SK-N-SH treated with all-trans-retinoic acid at 6 μM for 48 hours (cell line): ENCODE results near the gene GNPTG.

Source experiments
- ATAC-seq: fragments of 200-7000 bp; cut with Tn5 transposase; 3 replicates; pipeline ENCODE4 v1.9.1; 2020; ENCODE audit warnings: mild to moderate bottlenecking, moderate library complexity
- ARNTL ChIP-seq: fragments of 450-650 bp; formaldehyde crosslinking; IDR thresholded peaks from 2 replicates; pipeline ENCODE4 v1.5.0; 2020; ENCODE audit warnings: low read depth, mild to moderate bottlenecking, moderate library complexity, borderline replicate concordance
- BACH2 ChIP-seq: fragments of 250-450 bp; sonication (Bioruptor Pico); IDR thresholded peaks from 2 replicates; pipeline ENCODE4 v1.9.0; 2021; ENCODE audit warnings: mild to moderate bottlenecking, borderline replicate concordance
- CSDC2 ChIP-seq: fragments of 250-450 bp; sonication (Bioruptor Pico); IDR thresholded peaks from 2 replicates; pipeline ENCODE4 v1.5.0; 2020; ENCODE audit warnings: mild to moderate bottlenecking, moderate library complexity
- ESRRG ChIP-seq: fragments of 250-450 bp; sonication (Bioruptor Pico); IDR thresholded peaks from 2 replicates; pipeline ENCODE4 v1.6.1; 2021; ENCODE audit warnings: mild to moderate bottlenecking
- GLIS3 ChIP-seq: fragments of 250-450 bp; sonication (Bioruptor Pico); IDR thresholded peaks from 2 replicates; pipeline ENCODE4 v1.5.0; 2020; ENCODE audit warnings: mild to moderate bottlenecking, moderate library complexity
- ISL1 ChIP-seq: fragments of 250-450 bp; sonication (Bioruptor Pico); IDR thresholded peaks from 2 replicates; pipeline ENCODE4 v2.1.2; 2022; ENCODE audit warnings: mild to moderate bottlenecking, moderate library complexity
- OSR1 ChIP-seq: fragments of 250-450 bp; sonication (Bioruptor Pico); IDR thresholded peaks from 2 replicates; pipeline ENCODE4 v1.8.0; 2022; ENCODE audit warnings: moderate library complexity, mild to moderate bottlenecking, inconsistent platforms
- PPARA ChIP-seq: fragments of 250-450 bp; sonication (Bioruptor Pico); IDR thresholded peaks from 2 replicates; pipeline ENCODE4 v1.5.0; 2020; ENCODE audit warnings: mild to moderate bottlenecking, borderline replicate concordance
- RARB ChIP-seq: fragments of 250-450 bp; sonication (Bioruptor Pico); IDR thresholded peaks from 2 replicates; pipeline ENCODE4 v1.8.0; 2021; ENCODE audit warnings: mild to moderate bottlenecking, moderate library complexity
- SNAI2 ChIP-seq: fragments of 250-450 bp; sonication (Bioruptor Pico); IDR thresholded peaks from 2 replicates; pipeline ENCODE4 v1.5.0; 2020; ENCODE audit warnings: mild to moderate bottlenecking, moderate library complexity
- TOX ChIP-seq: fragments of 250-450 bp; sonication (Bioruptor Pico); IDR thresholded peaks from 2 replicates; pipeline ENCODE4 v1.8.0; 2021; ENCODE audit warnings: mild to moderate bottlenecking, moderate library complexity, borderline replicate concordance
- ZC3H10 ChIP-seq: fragments of 250-450 bp; sonication (Bioruptor Pico); IDR thresholded peaks from 2 replicates; pipeline ENCODE4 v1.5.1; 2021; ENCODE audit warnings: mild to moderate bottlenecking, moderate library complexity
- ZFP3 ChIP-seq: fragments of 250-450 bp; sonication (Bioruptor Pico); IDR thresholded peaks from 2 replicates; pipeline ENCODE4 v1.5.0; 2020; ENCODE audit warnings: mild to moderate bottlenecking, moderate library complexity
- ZFP30 ChIP-seq: fragments of 450-650 bp; formaldehyde crosslinking; IDR thresholded peaks from 2 replicates; pipeline ENCODE4 v1.5.0; 2022; ENCODE audit warnings: mild to moderate bottlenecking, moderate library complexity
- ZNF565 ChIP-seq: fragments of 450-650 bp; formaldehyde crosslinking; conservative IDR thresholded peaks from 2 replicates; pipeline ENCODE4 v1.5.0; 2020; ENCODE audit warnings: low read depth, mild to moderate bottlenecking, moderate library complexity
- ZNF70 ChIP-seq: fragments of 450-650 bp; formaldehyde crosslinking; IDR thresholded peaks from 2 replicates; pipeline ENCODE4 v1.5.0; 2020; ENCODE audit warnings: mild to moderate bottlenecking, moderate library complexity
- TF ChIP-seq, protein P1 (sequence below): fragments of 250-450 bp; sonication (Bioruptor Pico); IDR thresholded peaks from 2 replicates; pipeline ENCODE4 v1.5.0; 2020; ENCODE audit warnings: mild to moderate bottlenecking, moderate library complexity
- TF ChIP-seq, protein P2 (sequence below): fragments of 250-450 bp; sonication (Bioruptor Pico); IDR thresholded peaks from 2 replicates; pipeline ENCODE4 v1.8.0; 2021; ENCODE audit warnings: low read depth, mild to moderate bottlenecking, moderate library complexity, borderline replicate concordance
- TF ChIP-seq, protein P3 (sequence below): fragments of 250-450 bp; sonication (Bioruptor Pico); IDR thresholded peaks from 2 replicates; pipeline ENCODE4 v1.5.1; 2020; ENCODE audit warnings: low read depth, mild to moderate bottlenecking, moderate library complexity
- TF ChIP-seq, protein P4 (sequence below): fragments of 250-450 bp; sonication (Bioruptor Pico); IDR thresholded peaks from 2 replicates; pipeline ENCODE4 v1.8.0; 2020; ENCODE audit warnings: mild to moderate bottlenecking, moderate library complexity, borderline replicate concordance
- TF ChIP-seq, protein P5 (sequence below): fragments of 250-450 bp; sonication (Bioruptor Pico); IDR thresholded peaks from 2 replicates; pipeline ENCODE4 v1.5.1; 2021; ENCODE audit warnings: mild to moderate bottlenecking, moderate library complexity

GNPTG gene

DNA sequence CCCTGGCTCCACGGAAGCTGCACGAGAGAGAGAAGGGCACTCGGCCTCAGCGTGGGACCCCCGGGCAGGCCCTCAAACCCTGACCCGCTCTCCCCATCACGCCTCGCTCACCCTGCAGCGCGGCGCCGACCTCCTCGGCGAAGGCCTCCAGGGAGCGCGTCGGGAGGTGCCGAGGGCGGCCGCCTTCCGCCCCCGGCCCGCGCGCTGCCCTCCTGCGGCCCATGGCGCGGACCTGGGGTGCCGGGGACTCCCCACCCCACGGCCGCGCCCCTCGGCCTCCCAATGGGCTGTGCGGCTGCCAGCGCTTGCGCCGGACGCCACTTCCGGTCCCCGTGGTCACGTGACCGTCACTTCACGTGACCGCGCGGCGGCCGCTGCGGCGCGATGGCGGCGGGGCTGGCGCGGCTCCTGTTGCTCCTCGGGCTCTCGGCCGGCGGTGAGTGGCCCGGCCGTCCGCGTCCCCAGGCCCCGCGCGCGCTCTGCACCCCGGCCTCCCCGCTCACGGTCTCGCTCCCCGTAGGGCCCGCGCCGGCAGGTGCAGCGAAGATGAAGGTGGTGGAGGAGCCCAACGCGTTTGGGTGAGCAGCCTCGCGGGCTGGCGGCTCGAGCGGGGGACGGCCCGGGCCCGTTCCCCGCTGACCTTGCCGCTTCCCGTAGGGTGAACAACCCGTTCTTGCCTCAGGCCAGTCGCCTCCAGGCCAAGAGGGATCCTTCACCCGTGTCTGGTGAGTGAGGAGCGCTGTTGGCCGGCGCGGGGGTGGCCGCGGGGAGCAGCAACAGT, at the start of gene GNPTG, which contains the start of gene TSR3:
Gene GNPTG (plus strand): TSS at position 350 of the 781 bp plus-strand sequence. CDS start 35 bp downstream, at position 385.
Gene TSR3 (minus strand): TSS at position 297 of the 781 bp plus-strand sequence. CDS start 74 bp downstream, at position 223.
- TF ChIP-seq PPARA (no peak), ARNTL (CRISPR knock-in tag) (no peak), ZNF70 (CRISPR knock-in tag) (no peak), ZC3H10 (CRISPR knock-in tag) (no peak), GLIS3 (no peak), SNAI2 (CRISPR knock-in tag) (0 out of 2 replicates have a peak, but pooled peaks have one; percentile 25), CSDC2 (CRISPR knock-in tag) (no peak), RARB (CRISPR knock-in tag) (no peak), ISL1 (CRISPR knock-in tag) (no peak), ZFP3 (CRISPR knock-in tag) (peak; percentile 64), OSR1 (no peak), TOX (CRISPR knock-in tag) (no peak)
- TF ChIP-seq, protein P1, sequence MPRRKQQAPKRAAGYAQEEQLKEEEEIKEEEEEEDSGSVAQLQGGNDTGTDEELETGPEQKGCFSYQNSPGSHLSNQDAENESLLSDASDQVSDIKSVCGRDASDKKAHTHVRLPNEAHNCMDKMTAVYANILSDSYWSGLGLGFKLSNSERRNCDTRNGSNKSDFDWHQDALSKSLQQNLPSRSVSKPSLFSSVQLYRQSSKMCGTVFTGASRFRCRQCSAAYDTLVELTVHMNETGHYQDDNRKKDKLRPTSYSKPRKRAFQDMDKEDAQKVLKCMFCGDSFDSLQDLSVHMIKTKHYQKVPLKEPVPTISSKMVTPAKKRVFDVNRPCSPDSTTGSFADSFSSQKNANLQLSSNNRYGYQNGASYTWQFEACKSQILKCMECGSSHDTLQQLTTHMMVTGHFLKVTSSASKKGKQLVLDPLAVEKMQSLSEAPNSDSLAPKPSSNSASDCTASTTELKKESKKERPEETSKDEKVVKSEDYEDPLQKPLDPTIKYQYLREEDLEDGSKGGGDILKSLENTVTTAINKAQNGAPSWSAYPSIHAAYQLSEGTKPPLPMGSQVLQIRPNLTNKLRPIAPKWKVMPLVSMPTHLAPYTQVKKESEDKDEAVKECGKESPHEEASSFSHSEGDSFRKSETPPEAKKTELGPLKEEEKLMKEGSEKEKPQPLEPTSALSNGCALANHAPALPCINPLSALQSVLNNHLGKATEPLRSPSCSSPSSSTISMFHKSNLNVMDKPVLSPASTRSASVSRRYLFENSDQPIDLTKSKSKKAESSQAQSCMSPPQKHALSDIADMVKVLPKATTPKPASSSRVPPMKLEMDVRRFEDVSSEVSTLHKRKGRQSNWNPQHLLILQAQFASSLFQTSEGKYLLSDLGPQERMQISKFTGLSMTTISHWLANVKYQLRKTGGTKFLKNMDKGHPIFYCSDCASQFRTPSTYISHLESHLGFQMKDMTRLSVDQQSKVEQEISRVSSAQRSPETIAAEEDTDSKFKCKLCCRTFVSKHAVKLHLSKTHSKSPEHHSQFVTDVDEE (CRISPR knock-in tag) = 0 out of 2 replicates have a peak, but pooled peaks have one; percentile 44
- TF ChIP-seq, protein P2, sequence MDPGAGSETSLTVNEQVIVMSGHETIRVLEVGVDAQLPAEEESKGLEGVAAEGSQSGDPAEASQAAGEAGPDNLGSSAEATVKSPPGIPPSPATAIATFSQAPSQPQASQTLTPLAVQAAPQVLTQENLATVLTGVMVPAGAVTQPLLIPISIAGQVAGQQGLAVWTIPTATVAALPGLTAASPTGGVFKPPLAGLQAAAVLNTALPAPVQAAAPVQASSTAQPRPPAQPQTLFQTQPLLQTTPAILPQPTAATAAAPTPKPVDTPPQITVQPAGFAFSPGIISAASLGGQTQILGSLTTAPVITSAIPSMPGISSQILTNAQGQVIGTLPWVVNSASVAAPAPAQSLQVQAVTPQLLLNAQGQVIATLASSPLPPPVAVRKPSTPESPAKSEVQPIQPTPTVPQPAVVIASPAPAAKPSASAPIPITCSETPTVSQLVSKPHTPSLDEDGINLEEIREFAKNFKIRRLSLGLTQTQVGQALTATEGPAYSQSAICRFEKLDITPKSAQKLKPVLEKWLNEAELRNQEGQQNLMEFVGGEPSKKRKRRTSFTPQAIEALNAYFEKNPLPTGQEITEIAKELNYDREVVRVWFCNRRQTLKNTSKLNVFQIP (CRISPR knock-in tag) = no peak
- TF ChIP-seq, protein P3, sequence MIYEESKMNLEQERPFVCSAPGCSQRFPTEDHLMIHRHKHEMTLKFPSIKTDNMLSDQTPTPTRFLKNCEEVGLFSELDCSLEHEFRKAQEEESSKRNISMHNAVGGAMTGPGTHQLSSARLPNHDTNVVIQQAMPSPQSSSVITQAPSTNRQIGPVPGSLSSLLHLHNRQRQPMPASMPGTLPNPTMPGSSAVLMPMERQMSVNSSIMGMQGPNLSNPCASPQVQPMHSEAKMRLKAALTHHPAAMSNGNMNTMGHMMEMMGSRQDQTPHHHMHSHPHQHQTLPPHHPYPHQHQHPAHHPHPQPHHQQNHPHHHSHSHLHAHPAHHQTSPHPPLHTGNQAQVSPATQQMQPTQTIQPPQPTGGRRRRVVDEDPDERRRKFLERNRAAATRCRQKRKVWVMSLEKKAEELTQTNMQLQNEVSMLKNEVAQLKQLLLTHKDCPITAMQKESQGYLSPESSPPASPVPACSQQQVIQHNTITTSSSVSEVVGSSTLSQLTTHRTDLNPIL = no peak
- TF ChIP-seq, protein P4, sequence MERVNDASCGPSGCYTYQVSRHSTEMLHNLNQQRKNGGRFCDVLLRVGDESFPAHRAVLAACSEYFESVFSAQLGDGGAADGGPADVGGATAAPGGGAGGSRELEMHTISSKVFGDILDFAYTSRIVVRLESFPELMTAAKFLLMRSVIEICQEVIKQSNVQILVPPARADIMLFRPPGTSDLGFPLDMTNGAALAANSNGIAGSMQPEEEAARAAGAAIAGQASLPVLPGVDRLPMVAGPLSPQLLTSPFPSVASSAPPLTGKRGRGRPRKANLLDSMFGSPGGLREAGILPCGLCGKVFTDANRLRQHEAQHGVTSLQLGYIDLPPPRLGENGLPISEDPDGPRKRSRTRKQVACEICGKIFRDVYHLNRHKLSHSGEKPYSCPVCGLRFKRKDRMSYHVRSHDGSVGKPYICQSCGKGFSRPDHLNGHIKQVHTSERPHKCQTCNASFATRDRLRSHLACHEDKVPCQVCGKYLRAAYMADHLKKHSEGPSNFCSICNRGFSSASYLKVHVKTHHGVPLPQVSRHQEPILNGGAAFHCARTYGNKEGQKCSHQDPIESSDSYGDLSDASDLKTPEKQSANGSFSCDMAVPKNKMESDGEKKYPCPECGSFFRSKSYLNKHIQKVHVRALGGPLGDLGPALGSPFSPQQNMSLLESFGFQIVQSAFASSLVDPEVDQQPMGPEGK = no peak
- TF ChIP-seq, protein P5, sequence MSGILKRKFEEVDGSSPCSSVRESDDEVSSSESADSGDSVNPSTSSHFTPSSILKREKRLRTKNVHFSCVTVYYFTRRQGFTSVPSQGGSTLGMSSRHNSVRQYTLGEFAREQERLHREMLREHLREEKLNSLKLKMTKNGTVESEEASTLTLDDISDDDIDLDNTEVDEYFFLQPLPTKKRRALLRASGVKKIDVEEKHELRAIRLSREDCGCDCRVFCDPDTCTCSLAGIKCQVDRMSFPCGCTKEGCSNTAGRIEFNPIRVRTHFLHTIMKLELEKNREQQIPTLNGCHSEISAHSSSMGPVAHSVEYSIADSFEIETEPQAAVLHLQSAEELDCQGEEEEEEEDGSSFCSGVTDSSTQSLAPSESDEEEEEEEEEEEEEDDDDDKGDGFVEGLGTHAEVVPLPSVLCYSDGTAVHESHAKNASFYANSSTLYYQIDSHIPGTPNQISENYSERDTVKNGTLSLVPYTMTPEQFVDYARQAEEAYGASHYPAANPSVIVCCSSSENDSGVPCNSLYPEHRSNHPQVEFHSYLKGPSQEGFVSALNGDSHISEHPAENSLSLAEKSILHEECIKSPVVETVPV = no peak
- peak; percentile 59 for ATAC-seq

DNA sequence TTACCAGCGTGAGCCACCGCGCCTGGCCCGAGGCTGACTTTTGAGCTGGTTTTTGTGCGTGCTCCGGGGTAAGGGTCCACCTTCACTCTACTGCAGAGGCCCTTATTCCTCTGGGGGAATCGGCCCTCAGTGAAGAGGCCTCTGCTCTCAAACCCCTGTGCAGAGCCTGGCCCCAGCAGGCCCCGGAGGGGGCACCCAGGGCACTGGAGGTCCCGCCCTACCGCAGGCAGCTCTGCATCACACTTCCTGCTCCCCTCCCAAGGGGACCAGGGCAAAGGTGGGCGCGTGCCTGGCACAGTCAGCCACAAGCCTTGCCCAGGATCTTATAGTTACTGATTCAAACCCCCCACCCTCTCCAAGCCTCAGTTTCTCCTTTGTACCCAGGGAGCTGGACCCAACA, 45.9 kb upstream of the GNPTG start:
- TF ChIP-seq RARB (CRISPR knock-in tag) (no peak), ISL1 (CRISPR knock-in tag) (no peak), CSDC2 (CRISPR knock-in tag) (no peak), BACH2 (CRISPR knock-in tag) (no peak), ZFP30 (no peak)
- TF ChIP-seq, all 23 proteins: peak for 0

DNA sequence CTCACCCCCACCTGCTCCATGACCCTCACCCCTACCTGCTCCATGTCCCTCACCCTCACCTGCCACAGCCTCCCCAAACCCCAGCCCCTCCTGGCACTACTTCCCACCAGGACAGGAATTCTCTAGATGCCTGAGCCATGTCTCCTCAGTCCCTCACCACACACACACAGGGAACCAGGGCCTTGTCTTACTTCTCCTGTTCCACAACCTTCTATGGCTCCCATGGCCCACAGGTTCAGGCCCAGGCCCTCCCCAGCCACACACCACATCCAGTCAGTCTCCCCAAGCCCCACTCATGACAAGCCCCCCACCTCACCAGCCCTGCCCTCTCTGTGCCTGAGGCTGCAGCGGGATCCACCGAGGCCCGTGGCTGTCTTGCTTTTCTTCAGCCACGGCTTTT, 45.4 kb upstream of the GNPTG start:
- ATAC-seq = no peak
- TF ChIP-seq ZC3H10 (CRISPR knock-in tag) = no peak
- TF ChIP-seq, protein P4 = no peak
- TF ChIP-seq SNAI2 (CRISPR knock-in tag) = no peak
- TF ChIP-seq ZNF565 (CRISPR knock-in tag) = no peak
- no peak for TF ChIP-seq ISL1 (CRISPR knock-in tag)
- no peak for TF ChIP-seq PPARA
- no peak for TF ChIP-seq ESRRG
- no peak for TF ChIP-seq RARB (CRISPR knock-in tag)
- TF ChIP-seq, protein P5 = no peak

More for the DNA sequence above, 45.9 kb upstream of the GNPTG start:
- no peak for ATAC-seq
